Astrocyte (in vitro differentiated cells and primary cell): ENCODE measurements around the gene SPTBN2. TPM values are rescaled to one million over a fixed set of nuclear protein-coding genes. Genes with fewer than 3 reads are reported as not detected.

Source experiments
- DNase-seq: peaks from one replicate; pipeline ENCODE4 v3.0.0-alpha.2; 2010; ENCODE audit warnings: low read depth
- FAIRE-seq: peaks from 2 replicates; lab custom pipeline; 2011; peaks lifted over from hg19 to GRCh38; lab: Jason Lieb, UNC
- H2AFZ ChIP-seq: 2 replicates; pipeline ENCODE4 v1.6.0; 2012; ENCODE audit warnings: low read depth, low read length, inconsistent platforms
- H3K27ac ChIP-seq: 2 replicates; pipeline ENCODE4 v1.5.1; 2011; ENCODE audit warnings: low read depth, low read length, inconsistent platforms
- H3K27me3 ChIP-seq: 2 replicates; pipeline ENCODE4 v1.6.0; 2011; ENCODE audit warnings: low read length, inconsistent platforms; ENCODE audit not compliant: insufficient read depth
- H3K36me3 ChIP-seq: 2 replicates; pipeline ENCODE4 v1.5.1; 2011; ENCODE audit warnings: low read length, inconsistent platforms; ENCODE audit not compliant: insufficient read depth
- H3K4me1 ChIP-seq: 2 replicates; pipeline ENCODE4 v1.5.1; 2011; ENCODE audit warnings: low read length, inconsistent platforms; ENCODE audit not compliant: insufficient read depth
- H3K4me2 ChIP-seq: 2 replicates; pipeline ENCODE4 v1.6.0; 2012; ENCODE audit warnings: low read length, inconsistent platforms
- H3K4me3 ChIP-seq: 2 replicates; pipeline ENCODE4 v1.5.1; 2011; ENCODE audit warnings: low read depth, mild to moderate bottlenecking, low read length, inconsistent platforms; ENCODE audit not compliant: insufficient read depth
- H3K79me2 ChIP-seq: 2 replicates; pipeline ENCODE4 v1.6.0; 2012; ENCODE audit warnings: mild to moderate bottlenecking, low read length, inconsistent platforms; ENCODE audit not compliant: insufficient read depth
- H3K9ac ChIP-seq: 2 replicates; pipeline ENCODE4 v1.6.0; 2012; ENCODE audit warnings: mild to moderate bottlenecking, low read length, inconsistent platforms
- H3K9me3 ChIP-seq: 2 replicates; pipeline ENCODE4 v1.5.1; 2012; ENCODE audit warnings: low read depth, mild to moderate bottlenecking, low read length, inconsistent platforms; ENCODE audit not compliant: insufficient read depth
- H4K20me1 ChIP-seq: 2 replicates; pipeline ENCODE4 v1.6.0; 2012; ENCODE audit warnings: low read length, inconsistent platforms; ENCODE audit not compliant: insufficient read depth
- H3K27ac Mint-ChIP-seq: one replicate; pipeline ENCODE4 v1.8.0; 2021; ENCODE audit warnings: mild to moderate bottlenecking, mixed read lengths; ENCODE audit not compliant: unreplicated experiment
- H3K27me3 Mint-ChIP-seq: one replicate; pipeline ENCODE4 v1.8.0; 2021; ENCODE audit warnings: low read depth, mixed read lengths; ENCODE audit not compliant: unreplicated experiment
- H3K36me3 Mint-ChIP-seq: one replicate; pipeline ENCODE4 v1.8.0; 2021; ENCODE audit warnings: low read depth, mixed read lengths; ENCODE audit not compliant: unreplicated experiment
- H3K4me1 Mint-ChIP-seq: one replicate; pipeline ENCODE4 v1.8.0; 2021; ENCODE audit warnings: low read depth, mixed read lengths; ENCODE audit not compliant: unreplicated experiment
- H3K4me3 Mint-ChIP-seq: one replicate; pipeline ENCODE4 v1.8.0; 2021; ENCODE audit warnings: mild to moderate bottlenecking, moderate library complexity, mixed read lengths; ENCODE audit not compliant: unreplicated experiment
- H3K9me3 Mint-ChIP-seq: one replicate; pipeline ENCODE4 v1.8.0; 2021; ENCODE audit warnings: mild to moderate bottlenecking, mixed read lengths; ENCODE audit not compliant: unreplicated experiment
- EZH2 ChIP-seq: IDR thresholded peaks from 2 replicates; pipeline ENCODE4 v1.6.1; 2012; ENCODE audit warnings: mild to moderate bottlenecking, low read length, inconsistent platforms; ENCODE audit not compliant: insufficient read depth
- total RNA-seq: library from RNA; stranded (reverse); gene quantifications from 2 replicates; pipeline ENCODE4 v1.2.1, GENCODE V29; 2021
- TF ChIP-seq, protein P1 (sequence below): IDR thresholded peaks from 2 replicates; pipeline ENCODE4 v1.5.1; 2011; ENCODE audit warnings: low read depth, mild to moderate bottlenecking, inconsistent platforms, low read length, moderate library complexity; ENCODE audit not compliant: insufficient read depth

Gene SPTBN2
- total RNA-seq, 1 donor from 2014 or later, result 18.2 TPM

- Histone ChIP-seq H3K4me1 (no peaks in the 10 kb centered on the region), H3K36me3 (no peaks in the 10 kb centered on the region), H3K4me3 (no peak overlapping the region), H4K20me1 (no peaks in the 10 kb centered on the region), H3K9me3 (no peaks in the 10 kb centered on the region), H2AFZ (no peak overlapping the region), H3K79me2 (no peaks in the 10 kb centered on the region), H3K4me2 (no peak overlapping the region), H3K9ac (no peak overlapping the region), H3K27ac (no peak overlapping the region), H3K27me3 (no peaks in the 10 kb centered on the region)
- FAIRE-seq, result no peak
- H3K36me3 Mint-ChIP-seq, result peaks cover 19% of the 10 kb centered on the region
- H3K4me1 Mint-ChIP-seq, result peaks cover 5% of the 10 kb centered on the region
- H3K4me3 Mint-ChIP-seq, result no peak overlapping the region
- TF ChIP-seq, protein P1, sequence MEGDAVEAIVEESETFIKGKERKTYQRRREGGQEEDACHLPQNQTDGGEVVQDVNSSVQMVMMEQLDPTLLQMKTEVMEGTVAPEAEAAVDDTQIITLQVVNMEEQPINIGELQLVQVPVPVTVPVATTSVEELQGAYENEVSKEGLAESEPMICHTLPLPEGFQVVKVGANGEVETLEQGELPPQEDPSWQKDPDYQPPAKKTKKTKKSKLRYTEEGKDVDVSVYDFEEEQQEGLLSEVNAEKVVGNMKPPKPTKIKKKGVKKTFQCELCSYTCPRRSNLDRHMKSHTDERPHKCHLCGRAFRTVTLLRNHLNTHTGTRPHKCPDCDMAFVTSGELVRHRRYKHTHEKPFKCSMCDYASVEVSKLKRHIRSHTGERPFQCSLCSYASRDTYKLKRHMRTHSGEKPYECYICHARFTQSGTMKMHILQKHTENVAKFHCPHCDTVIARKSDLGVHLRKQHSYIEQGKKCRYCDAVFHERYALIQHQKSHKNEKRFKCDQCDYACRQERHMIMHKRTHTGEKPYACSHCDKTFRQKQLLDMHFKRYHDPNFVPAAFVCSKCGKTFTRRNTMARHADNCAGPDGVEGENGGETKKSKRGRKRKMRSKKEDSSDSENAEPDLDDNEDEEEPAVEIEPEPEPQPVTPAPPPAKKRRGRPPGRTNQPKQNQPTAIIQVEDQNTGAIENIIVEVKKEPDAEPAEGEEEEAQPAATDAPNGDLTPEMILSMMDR, result no peak
- no peak for DNase-seq
- no peaks in the 10 kb centered on the region for H3K27me3 Mint-ChIP-seq
- H3K27ac Mint-ChIP-seq, result peak overlapping the region; percentile 47
- H3K9me3 Mint-ChIP-seq, result no peaks in the 10 kb centered on the region
These were observed 41.9 kb downstream of the SPTBN2 start for GRCh38 chr11:66686801-66687750.

DNA sequence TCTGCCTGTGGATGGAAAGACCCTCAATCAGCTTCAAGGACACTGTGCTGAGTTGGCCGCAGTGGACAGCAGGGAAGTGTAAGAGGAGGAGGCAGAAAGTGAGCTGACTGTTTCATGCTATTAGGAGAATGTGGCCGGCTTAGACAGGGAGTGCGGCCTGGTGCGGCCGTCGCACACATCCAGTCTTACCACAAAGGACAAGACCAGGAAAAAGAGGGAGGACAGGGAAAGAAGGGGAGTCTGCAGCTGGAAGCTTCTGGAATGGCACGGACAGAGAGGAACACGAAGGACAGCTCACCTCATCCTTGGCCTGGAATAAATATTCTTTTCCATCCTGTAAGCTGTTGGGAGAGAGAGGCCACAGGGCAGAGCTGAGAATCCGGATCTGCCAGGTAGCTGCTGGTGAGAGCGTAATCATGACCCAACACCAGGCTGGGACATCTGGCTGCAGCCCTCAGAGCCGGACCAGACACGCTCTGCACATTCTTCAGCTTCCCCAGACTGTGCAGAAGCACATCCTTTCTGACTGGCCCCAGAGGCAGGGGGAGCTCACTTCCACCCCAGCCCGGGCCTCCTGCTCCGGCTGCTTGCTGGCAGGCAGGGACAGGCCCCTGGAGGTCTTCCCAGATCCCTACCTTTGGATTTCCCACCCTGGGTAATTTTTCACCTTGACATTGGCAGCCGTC is 42.8 kb downstream of the SPTBN2 start:
- no peak overlapping the region for H3K27ac Mint-ChIP-seq
- Histone ChIP-seq H3K36me3 (no peaks in the 10 kb centered on the region), H3K4me3 (no peak overlapping the region), H3K27me3 (no peaks in the 10 kb centered on the region), H3K9me3 (no peaks in the 10 kb centered on the region), H3K27ac (no peak overlapping the region), H3K4me2 (no peak overlapping the region), H3K9ac (no peak overlapping the region), H4K20me1 (no peaks in the 10 kb centered on the region), H2AFZ (no peak overlapping the region), H3K79me2 (no peaks in the 10 kb centered on the region), H3K4me1 (no peaks in the 10 kb centered on the region)
- no peak for DNase-seq
- peaks cover 5% of the 10 kb centered on the region for H3K4me1 Mint-ChIP-seq
- peaks cover 19% of the 10 kb centered on the region for H3K36me3 Mint-ChIP-seq
- H3K4me3 Mint-ChIP-seq, result no peak overlapping the region
- no peak for FAIRE-seq
- no peaks in the 10 kb centered on the region for H3K9me3 Mint-ChIP-seq
- TF ChIP-seq EZH2, result no peak
- TF ChIP-seq, protein P1, result no peak
- no peaks in the 10 kb centered on the region for H3K27me3 Mint-ChIP-seq
